GM21717 (cell line): ENCODE results near the gene FLVCR2.

Source experiments
- ATAC-seq: cut with Tn5 transposase; IDR thresholded peaks from one replicate; pipeline ENCODE4 v1.9.1; 2021; ENCODE audit warnings: mild to moderate bottlenecking, moderate library complexity; ENCODE audit not compliant: unreplicated experiment

FLVCR2 gene

DNA sequence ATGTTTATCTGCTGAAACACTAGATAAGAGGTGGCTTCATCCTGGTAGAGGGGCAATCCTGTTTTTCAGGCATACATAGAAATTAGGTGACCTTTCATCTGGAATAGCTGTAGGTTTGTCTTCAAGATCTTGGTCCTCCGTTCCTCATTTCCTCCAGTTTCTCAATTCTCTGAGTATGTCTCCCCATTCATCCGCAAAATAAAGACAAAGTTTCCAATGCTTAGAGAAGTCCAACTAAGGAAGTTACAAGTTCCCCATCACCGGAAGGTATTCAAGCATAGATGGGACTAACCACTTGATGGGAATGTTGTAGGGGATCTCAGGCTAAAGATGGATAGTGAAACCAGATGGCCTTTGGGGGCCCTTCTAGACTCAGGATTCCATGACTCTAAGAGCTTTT, 48.0 kb downstream of the FLVCR2 start:
- ATAC-seq: no peak

DNA sequence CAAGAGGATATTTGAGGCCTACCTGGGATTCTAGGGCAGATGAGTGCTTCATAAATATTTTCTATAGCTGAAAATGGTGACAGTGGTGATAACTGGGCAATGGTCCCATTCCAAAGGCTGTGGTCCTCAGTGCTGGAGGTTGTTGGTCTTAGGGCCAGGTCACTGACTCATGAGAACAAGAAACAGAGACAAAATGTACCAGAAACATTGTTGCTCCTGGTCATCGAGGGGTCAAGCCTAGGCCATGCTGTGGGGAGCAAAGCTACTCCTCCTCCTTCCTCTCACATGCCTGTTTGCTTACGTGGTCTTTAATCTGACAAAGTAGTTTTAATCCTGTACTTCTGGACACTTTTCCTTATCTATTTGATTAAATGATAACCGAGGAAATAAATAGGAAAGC, 48.4 kb downstream of the FLVCR2 start:
- no peak for ATAC-seq

DNA sequence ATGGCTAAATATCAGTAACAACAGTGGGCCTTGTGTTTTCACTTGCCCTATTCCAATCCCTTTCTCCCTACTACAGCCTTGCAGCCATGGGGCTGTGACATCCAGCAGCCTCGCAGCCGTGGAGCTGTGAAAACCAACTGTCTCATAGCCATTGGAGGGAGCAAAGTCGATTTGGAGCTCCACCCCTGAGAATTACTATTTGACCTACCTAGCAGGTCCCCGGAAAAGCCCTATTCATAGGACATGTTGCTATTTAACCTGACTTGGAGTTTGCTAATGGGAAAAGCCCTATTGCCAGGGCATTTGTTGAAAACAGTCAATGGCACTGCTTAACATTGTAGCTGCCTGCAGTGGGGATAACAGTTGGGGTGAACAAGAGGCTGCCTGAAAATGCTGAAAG, 49.0 kb downstream of the FLVCR2 start:
- no peak for ATAC-seq

DNA sequence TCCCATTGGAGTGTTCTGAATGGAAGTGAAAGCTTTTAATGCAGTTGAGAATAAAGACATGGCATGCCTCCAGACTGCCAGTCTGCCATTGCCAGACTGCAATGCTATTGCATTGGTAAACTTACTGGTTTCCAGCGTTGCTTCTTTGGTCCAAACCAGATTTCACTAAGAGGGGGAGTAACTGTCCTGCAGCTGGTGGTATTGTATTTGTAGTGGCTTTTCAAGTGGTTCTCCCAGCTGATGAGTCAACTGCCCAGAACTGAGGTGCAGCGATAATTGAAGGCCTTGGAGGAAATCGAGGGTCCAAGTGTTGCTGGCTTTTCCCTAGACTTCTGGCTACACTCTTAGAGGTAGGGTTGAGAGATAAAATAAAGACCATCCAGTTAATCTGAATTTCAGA, 50.4 kb downstream of the FLVCR2 start:
- ATAC-seq: no peak

DNA sequence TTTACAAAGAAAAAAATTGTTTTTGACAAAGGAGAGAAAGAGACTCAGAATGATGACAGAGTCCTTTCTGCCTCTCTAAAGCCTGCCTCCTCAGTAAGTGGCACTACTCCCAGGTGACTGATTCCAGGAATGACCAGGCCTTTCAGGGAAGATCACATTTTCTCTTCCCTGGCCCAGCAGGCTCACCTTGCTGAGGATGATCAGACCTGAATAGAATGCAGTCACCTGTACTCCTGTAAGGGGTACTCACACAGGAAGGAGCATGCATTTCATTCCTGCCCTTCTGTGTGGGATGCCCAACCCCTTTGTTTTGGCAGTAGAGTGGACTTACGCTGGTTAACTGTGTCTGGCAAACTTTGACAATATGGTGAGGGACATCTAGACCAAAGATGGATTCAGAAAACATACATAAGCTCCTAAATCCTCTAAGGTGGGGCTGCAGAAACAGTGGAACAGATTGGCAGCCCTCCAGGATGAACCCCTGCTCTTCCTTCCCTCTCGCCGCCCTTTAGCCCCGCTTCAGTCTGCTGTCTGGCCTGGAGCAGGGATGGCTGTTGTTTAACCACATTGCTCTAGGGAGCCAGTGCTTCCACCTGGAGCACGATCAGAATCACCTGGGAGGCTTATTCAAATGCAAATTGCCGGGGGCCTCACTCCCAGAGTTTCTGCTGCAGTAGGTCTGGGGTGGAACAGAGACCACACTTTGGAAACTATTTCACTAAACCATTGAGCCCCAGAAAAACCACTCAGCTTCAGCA, 52.5 kb downstream of the FLVCR2 start:
- no peak for ATAC-seq

DNA sequence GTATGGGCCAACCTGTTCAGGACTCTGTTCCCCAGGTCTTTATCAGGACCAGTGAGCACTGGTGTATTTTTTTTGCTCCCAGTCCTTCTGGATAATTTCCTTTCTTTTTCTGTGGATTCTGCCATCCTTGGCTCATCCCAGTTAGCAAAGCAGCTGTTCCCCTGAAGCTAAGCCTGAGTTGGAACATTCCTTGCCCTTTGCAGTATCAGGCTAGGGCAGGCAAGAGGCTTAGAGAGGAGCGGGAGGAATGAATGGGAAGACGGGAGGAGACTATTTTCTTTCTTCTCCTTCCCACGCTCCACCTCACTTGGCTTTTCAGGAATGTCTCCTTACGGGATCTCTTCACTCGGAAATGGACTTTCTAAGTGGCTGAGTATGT, 53.0 kb downstream of the FLVCR2 start:
- no peak for ATAC-seq

DNA sequence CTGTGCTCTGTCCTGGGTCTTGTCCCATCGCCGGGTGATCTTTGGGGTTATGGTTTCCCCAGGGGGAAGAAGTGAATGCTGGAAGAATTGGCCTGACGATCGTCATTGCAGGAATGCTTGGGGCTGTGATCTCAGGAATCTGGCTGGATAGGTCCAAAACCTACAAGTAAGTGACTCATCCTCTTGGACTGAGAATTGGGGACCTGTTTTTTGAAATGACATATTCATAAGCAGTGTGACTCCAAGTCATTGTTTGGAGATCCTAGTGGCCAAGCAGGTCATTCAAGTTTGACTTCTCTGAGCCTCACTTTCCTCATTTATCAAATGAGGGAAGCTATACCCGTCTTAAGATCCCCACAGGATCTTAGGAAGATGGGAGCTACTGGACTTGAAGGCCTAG, 56.4 kb downstream of the FLVCR2 start:
- ATAC-seq: no peak

DNA sequence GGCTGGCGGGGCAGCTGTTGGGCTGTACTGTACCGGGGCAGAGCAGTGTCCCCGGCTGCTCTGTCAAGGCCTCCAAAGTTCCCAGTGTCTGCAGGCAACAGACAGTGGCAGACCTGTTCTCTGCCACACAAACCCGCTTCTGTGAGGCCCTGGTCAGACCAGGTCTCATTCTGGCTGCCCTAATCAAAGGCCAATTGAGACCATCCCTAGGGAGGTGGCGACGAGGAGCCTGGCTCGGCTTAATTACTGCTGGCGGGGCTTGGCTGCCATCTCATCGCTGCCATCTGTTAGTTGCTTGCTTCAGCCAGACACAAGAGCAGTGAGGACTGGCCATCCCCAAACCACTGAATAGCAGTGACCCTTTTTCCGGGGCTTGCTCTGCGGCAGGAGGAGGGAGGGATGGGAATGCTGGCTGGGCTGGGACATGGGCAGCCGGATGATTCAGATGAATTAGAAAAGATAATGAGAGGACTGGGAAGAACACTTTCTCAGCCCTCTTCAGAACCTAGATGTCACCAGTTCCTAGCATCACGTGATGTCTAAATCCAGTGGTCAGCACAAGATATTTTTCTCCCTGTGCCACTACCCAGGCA, 57.8 kb downstream of the FLVCR2 start:
- no peak for ATAC-seq

DNA sequence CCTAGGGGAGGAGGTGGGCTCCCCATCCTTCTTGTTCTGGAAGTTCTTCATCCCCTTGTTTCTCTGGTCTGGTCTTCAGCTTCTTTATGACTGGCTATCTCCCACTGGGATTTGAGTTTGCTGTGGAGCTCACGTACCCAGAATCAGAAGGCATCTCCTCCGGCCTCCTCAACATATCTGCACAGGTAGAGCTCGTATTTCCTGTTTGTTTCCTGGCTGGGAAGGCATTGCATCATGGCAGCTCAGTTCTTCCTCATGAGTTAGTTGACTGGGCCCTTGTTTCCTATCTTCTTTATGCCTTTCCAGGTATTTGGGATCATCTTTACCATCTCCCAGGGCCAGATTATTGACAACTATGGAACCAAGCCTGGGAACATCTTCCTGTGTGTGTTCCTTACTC, 62.5 kb downstream of the FLVCR2 start:
- ATAC-seq: no peak

DNA sequence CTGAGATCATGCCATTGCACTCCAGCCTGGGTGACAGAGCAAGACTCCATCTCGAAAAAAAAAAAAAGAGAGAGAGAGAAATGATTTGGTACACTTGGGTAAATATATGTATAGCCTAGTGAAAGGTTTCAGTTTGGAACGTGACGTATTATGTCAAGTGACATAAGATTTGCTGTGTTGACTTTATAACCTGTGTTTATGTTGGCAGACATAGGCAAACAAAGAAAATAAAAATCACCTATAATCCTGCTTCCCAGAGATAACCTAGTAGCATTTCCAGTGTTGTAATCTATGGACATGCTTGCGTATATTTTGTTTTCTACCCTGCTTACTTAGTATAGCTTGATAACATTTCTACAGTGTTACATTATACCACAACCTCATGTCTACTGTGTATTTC, 65.6 kb downstream of the FLVCR2 start:
- ATAC-seq: no peak

DNA sequence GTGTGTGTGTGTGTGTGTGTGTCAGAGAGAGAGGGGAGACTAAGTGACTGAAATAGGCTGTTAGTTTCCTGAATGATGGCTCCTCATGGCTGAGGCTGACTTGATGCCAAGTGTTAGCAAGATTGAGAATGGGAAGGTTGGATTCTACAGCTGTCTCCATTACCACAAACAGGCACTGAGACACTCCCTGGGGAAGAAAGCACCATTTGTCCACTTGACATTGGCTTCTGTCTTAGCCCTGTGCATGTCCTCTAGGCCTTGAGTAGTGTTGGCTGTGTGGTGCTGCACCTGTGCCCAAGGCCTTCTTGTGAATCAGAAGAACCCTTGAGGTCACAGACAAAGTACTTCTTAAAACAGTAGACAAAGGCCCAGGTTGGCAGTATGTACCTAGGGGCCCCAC, 66.6 kb downstream of the FLVCR2 start:
- ATAC-seq: no peak

DNA sequence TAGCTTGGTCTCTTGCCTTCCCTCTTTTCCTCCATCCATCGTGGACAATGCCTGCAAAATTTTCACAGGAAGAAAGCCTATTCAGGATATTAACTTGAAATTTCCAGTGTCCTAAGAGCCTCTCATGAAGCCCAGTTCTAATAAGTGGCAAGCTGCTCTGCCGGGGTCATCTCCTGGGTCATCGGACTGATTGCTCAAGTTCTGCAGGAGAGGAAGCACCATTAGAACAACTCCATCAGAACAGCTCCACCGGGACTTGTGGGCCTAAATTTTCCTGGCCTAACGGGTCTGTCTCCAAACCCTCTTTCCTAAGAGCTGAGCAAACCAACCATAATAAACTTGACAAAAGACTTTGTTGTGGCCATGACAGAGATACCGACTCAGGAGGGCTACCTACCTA, 68.3 kb downstream of the FLVCR2 start:
- ATAC-seq: no peak

DNA sequence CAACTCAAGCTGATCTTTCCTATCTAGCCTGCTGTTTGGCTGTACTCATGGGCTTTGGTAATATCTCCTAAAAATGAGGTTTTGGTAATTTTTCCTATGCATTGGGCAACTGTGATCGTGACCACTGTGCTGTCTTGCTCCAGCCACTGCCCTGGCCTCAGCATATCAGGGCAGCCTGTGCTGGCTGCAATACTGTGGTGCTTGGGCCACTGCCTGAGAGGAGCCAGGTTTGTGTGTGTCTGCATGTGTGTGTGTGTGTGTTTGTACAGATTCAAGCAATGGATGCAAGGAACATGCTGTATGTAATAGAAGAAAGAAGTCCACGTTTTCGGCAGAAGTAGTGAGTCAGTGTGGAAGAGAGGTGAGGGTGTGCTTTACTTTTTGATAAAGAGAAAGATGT, 69.2 kb downstream of the FLVCR2 start:
- no peak for ATAC-seq

DNA sequence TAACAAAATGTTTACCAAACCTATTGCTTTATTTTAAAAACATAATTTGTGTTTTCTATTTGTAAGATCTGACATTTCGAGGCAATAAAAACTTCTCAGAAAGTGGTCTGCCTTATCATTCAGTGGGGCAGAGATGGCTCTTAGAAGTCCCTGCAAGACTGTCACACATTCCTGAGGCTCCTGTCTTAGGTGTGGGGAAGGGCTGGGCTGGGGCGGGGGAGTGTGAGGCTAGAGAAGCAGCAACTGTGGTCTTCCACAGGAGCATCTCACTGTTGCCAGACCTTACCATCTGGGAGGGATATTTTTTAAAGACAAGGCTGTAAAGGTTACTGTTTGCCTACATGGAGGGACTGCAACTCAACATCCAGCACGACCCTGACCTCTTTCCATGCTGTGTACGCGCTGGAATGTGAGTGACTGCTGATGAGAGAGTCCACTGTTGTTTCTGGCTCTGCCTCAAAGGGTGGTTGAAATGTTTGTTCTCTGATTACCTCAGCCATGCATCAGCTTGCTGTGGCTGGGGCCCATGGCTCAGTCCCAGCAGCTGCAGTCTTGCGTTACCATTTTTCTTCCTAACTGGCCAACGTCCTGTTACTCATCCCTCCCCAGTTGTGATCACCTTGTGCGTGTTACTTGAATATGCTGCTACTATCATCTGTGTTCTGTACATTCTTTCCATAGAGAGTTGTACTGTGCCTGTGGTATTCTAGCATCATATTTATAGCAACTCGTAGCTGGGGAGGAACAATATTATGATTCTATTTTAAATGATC, 69.8 kb downstream of the FLVCR2 start:
- no peak for ATAC-seq

DNA sequence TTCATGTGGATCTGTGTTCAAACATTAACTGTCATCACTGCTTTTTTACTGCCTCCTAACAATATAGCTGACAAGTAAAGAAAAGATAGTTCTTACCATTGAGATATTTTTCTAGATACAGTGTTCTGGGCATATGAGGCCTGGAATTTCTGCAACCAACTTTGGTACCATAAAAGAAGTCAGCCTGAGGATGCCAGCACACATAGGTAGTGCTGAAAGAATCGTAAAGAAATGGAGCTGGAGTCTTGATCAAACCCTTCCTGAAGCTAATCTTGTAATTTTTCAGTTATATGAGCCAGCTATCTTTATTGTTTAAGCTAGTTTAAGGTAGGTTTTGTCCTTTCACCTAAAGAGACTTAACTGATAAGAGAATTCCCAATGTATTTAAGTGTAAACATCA, 70.9 kb downstream of the FLVCR2 start:
- ATAC-seq: no peak

DNA sequence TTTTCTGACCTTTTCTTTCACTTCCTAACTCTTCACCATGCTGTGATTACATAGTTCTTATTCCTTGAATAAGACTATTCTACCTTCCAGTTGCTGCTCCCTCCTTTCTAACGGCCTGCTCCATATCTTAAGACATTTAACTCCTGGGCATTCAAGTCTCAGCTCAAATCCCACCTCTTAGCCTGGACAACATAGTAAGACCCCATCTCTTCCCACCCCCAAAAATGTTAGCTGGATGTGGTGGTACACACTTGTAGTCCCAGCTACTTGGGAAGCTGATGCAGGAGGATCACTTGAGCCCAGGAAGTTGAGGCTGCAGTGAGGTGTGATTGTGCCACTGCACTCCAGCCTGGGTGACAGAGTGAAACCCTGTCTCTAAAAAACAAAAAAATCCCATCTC, 71.4 kb downstream of the FLVCR2 start:
- no peak for ATAC-seq

DNA sequence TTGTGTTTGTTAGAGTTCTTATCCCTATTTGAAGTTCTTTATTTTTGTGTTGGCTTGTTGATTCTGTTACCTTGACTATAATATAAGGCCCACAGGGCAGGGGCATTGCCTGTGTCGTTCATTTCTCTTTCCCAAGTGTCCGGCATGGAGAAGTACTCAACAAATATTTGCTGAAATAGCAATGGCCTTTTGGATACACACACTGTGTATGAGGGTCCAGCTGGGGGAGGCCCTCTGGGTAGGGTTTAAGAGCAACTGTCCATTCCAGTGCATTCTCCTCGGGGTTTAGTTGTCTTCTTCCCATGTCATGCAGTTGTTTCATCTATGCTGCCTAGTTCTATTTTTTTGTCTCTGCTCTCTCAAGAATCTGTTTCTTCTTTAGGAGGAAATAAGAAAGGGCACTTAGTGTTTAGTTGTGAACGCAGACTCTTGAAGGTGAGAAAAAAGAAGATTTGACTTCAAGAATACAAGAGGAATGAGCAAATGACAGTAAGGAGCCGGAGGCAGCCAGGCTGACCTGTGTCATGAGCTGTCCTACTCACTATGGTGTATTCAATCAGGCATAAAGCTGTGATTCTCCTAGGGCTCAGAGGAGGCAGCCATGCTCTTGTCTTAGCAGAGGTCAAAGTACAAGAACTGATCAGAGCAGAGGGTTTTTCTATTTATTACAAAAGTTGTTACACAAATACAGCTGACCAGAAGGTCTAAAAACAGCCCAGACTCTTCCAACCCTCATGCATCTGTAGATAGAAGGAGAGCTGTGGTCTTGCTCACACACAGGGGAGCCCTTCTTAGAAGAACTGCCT, 72.0 kb downstream of the FLVCR2 start:
- ATAC-seq: no peak

DNA sequence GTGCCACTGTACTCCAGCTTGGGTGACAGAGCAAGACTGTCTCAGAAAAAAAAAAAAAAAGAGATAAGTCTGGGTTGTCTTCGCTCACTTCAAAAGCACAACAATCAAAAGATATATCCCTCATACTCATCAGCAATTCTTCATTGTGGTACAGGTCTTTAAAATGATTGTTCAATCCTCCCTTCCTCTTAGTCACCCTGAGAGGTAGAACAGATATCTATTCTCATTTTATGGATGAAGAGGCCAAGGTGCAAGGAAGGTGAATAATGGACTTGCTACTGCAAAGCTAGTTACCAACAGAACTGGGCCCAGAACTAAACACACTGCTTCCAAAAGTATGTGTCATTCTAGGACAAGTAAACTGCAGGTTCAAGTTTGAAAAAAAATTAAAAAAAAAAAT, 75.1 kb downstream of the FLVCR2 start:
- no peak for ATAC-seq

DNA sequence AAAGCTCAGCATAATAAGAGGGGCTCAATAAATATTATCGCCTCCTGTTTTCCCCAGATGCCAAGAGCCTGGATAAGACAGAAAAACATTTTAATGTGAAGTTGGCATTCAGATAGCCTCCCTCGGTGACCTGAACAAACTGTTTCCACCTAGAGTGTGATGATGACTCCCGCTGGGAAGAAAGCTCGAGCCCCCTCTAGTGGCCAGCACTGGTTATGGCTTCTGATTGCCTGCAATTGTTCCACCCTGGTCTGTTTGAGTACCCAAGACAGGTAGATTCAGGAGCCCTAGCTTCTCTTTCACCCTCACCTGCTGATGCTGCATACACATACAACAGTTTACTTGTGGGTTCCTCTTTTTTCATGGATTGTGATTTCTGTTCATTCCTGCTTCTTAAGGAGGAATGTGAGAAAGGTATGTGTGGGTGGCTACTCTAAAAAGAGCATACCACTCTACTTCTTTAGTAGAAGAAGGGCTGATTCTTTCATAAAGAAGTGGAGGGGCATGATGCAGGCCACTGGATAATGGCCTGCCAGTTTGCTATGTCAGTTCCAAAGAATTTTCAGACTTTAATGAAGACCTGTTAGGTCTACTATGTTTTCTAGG, 75.8 kb downstream of the FLVCR2 start:
- ATAC-seq: no peak

DNA sequence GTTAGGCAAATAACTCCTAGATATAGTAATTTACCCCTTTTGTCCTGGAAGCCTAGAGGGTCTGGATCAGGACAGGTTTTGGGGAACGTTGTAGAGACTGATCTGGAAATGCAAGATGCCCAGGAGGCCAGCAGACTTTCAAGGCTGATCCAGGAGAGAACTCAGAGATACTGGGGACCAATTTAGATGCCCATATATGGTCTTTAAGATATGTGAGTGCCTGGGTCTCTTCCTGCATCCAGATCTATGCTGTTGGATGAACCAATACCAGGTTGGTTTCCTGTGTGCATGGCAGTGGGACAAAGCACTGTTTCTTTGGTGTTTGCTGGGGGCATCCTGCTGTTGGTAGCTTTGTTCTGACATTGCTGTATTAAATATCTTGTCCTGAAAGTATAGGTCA, 76.8 kb downstream of the FLVCR2 start:
- ATAC-seq: no peak

DNA sequence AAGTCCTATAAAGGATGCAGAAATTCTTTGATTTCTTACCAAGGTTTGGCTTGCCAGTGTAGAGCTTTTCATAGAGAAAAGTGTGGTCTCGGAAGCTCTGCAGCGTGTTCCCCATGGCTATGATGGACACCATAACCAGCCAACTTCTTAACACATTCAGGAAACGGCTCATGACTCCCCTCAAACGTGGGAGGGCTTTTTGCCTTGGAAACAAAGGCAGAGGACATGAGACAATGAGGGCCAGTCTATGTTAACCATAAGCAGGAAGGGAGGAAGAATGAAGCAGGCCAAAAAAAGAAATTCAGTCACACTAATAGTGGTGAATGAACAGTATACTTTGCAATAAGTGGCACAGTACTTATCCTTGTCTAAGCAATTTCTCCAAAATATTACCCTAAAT, 78.9 kb downstream of the FLVCR2 start:
- no peak for ATAC-seq
